Stimulated activated CD8-positive, alpha-beta memory T cell treated with anti-CD3 and anti-CD28 coated beads, Interleukin-15, amount 100 ng/mL, for 4 hours (primary cell): ENCODE results near the gene ASCC3.
"Not testable (repeated sequence)": the region's sequence is repeated elsewhere in the genome, so short reads cannot be mapped to it uniquely, and the experiment has no call there.

Experiments used
- DNase-seq, 2 donors: peaks; one replicate each; pipeline ENCODE4 v3.0.0-alpha.2; 2020; ENCODE audit warnings: low read depth in 2 of 2

The ASCC3 gene

DNA sequence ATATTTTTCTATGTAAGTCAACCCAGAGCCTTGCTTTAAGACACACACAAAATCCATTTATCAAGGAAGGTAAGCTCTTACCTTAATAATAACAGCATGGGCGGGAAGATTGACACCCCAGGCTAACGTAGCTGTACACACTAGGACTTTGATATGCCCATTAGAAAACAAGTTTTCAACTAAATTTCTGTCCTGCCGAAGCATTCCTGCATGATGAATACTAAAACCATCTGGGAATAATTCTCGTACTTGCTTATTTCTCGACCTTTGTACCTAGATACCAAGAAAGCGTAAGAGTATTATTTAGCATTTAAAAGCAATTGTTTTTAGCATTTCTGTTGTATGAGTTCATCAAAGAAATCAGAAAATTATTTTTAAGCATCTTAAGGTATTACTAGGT, 218.9 kb downstream of the ASCC3 start:
- no peak for DNase-seq

DNA sequence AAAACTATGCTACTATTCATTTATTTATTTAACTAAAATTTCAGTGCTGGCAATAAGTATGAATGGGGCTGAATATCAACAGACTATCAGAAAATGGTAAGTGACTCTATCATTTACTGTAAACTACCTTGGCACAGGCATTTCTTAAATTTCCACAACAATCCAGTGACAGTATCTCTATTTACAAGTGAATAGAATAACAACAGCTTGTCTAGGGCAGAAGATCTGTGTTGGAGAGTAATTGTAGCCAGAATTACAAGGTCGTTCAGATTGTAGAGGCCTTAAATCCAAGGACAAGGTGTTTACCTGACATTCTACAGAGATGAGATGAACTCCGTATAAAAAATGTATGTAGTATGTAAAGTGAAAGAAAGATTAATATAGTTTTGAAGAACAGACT, 222.6 kb downstream of the ASCC3 start:
- DNase-seq, result no peak

DNA sequence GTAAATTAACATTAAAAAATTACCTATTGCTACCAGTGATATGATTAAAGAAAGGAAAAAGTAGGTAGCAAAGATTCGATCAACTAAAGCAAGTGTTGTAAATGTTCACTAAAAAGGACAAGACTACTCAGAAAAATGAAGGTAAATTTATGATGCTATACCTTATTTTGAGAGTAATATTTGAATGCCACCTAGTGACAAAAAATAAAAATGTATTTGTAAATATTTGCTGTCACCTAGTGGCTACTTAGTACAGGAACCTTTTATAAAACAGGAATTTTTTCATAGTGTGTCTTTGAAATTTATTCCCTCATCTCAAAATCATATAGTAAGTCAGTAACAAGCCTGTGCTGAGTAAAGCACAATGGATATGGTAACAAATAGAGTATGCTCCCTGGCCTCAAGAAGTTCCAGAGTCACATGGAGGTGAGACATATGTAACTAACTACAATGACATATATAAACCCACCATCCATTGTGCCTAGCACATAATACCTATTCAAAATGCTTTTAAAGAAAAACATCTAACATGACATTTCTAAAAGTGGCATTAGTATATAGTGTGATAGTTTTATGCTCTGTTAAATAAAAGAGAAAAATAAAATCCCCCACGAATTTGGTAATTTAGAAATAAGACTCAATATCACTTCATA, 223.3 kb downstream of the ASCC3 start:
- no peak for DNase-seq

DNA sequence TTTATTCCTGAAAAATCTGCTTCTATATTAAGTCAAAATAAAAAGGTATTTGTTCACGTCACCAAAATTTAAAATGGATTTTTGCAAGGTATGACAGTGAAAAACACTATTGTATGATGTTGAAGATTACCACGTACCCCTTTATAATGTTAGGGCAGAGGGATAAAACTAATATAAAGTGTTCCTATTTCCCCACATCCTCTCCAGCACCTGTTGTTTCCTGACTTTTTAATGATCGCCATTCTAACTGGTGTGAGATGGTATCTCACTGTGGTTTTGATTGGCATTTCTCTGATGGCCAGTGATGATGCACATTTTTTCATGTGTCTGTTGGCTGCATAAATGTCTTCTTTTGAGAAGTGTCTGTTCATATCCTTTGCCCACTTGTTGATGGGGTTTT, 240.0 kb downstream of the ASCC3 start:
- not testable (repeated sequence) for DNase-seq

DNA sequence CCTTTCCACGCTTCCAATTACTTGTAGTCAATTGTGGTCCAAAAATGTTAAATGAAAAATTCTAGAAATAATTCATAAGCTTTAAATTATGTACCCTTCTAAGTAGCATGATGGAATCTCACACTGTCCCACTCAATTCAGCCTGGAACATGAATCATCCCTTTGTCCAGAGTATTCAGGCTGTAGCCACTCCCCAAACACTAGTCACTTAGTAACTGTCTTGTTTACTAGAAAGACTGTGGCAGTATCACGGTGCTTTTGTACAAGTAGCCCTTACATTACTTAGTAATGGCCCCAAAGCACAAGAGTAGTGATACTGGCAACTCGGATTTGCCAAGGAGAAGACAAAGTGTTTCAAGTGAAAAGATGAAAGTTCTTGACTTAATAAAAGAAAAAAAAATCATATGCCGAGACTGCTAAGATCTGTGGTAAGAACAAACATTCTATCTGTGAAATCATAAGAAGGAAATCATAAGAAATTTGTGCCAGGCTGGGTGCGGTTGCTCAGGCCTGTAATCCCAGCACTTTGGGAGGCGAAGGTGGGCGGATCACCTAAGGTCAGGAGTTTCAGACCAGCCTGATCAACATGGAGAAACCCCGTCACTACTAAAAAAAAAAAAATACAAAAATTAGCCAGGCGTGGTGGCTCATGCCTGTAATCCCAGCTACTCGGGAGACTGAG, 247.9 kb downstream of the ASCC3 start:
- DNase-seq, result no peak

DNA sequence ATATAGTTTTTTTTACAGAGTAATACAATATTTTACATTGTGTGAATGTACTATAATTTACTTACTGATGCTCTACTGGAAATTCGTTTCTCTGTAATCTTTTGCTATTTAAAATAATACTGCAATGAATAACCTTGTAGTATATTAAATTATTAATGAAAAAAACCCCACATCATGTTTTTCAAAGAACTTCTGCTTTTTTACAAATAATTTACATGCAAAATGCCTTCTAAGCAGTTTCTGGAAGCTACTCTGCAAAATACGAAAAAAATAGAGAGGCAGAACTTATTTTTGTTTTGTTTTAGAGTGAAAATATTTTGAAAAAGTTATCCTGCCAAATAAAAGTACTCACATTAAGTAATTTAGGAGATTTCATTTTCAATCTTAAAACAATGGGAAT, 250.6 kb downstream of the ASCC3 start:
- no peak for DNase-seq

DNA sequence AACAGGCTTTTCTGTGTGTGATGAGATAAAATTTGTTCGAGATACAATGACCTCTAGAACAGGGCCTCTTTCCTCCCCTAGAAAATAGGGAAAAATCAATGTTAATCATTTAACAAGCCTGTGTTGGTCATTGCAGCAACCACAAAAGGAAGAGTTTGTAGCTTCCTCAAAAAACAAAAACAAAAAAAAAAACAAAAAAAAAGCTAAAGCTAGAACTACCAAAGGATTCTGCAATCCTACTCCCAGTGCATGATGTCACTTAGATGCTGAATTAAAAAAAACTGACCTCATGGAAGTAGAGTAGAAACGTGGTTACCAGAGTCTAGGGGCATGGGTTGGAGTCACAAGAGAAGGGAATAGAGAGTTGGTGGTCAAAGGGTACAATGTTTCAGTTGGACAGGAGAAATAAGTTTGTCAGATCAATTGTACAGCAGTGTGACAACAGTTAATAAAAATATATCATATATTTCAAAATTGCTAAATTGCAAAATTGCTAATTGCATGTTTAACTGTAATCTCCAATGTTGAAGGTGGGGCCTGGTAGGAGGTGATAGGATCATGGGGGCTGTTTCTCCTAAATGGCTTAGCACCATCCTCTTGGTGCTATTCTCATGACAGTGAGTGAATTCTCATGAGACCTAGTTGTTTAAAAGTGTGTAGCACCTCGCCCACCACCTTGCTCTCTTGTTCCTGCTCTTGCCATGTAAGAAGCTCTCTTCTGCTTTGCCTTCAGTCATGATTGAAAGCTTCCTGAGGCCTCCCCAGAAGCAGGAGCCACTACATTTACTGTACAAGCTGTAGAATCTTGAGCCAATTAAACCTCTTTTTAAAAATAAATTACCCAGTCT, 253.0 kb downstream of the ASCC3 start:
- no peak for DNase-seq

DNA sequence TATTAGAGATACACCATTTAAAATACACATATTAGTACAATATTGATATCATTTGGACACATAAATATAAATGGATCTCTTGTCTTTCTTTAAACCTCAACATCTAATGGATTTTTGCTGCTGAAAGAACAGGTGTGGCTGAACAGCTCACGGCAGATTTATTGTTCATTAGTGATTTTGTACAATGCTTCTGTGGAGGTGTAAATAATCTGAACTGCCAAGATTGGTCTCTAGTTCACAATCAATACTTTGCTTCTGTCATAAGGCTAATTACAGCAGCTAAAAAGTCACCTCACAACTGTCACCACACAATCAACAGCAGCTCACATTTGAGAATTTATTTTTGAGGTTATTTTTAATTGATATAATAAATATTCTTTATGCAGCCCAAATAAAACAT, 254.4 kb downstream of the ASCC3 start:
- no peak for DNase-seq

DNA sequence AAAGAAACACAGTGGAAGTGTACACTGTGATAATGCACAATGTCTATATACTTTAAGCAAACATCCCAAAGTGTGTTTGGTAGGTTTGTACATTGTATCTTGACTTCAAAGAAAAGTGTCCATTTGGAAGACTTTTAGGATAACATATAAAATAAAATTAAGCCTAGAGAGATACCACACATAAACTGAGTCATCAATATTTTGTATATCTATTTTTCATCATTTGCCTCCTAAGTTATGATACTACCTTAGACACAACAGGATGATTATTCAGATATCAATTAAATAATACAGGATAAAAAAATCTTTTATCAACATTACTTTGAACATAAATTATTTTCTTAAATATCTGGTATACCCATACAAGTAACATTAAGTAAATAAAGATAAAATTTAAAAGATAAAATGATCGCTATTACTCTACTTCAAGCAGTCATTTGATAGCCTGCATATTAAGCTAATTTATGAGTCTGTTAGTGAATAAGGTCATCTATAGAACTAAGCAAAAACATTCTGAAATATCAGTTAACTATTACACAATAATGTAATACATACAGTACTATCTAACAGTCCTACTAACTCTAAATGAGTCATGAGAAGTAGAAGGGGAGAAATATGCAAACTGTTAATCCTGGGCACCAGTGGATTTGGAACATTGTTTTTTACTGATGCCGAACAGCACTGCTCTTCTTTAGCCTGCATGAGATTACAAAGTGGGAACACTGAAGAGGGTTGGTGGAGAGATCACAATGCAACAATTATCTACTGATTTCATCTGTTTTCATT, 258.0 kb downstream of the ASCC3 start:
- DNase-seq, result no peak

DNA sequence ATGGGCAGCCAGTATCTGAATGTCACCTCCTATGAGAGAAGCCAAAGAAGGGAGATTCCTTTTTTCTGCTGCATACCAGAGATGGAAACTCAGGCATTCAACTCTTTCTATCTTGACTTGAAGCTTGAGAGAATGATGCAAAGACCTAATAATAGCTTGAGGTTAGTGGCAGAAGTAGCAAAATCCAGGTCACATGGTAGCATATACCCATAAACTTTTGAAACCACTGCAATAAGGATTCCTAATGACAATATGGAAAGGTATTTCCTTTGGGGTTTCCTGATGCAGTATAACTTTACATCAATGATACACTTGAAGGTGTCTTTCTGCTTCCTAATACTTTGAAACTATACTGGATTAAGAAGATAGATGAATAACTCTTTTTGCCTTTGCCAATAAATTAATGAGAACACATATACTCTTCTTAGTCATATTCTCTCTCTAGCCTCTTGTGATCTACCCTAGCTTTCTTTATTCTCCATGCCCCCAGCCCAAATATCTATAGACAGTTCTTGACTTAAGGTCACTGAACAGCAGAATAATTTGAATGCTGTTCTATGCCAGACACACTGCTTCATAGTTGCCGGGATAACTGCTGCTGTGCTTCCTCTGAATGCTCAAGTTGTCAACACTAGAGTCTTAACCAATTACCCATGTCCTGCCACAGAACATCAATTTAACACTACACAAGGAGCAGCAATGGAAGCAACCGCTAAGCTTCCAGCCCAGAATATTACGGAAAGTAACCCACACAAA, 260.9 kb downstream of the ASCC3 start:
- no peak for DNase-seq

DNA sequence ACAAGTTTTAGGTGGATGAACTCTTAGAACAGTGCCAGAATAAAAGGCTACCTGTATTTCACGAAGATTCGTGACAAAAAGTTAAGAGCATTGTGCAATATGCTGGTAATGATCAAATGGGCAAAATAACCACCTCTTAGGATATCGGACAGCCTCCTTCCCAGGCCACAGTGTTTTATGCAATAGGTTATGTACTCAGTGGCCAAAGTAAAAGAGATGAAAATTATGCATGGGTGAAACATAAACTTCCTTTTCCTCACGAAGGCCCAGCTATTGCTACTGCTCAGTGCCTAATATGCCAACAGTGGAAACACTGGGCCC, 262.8 kb downstream of the ASCC3 start:
- DNase-seq, result no peak

DNA sequence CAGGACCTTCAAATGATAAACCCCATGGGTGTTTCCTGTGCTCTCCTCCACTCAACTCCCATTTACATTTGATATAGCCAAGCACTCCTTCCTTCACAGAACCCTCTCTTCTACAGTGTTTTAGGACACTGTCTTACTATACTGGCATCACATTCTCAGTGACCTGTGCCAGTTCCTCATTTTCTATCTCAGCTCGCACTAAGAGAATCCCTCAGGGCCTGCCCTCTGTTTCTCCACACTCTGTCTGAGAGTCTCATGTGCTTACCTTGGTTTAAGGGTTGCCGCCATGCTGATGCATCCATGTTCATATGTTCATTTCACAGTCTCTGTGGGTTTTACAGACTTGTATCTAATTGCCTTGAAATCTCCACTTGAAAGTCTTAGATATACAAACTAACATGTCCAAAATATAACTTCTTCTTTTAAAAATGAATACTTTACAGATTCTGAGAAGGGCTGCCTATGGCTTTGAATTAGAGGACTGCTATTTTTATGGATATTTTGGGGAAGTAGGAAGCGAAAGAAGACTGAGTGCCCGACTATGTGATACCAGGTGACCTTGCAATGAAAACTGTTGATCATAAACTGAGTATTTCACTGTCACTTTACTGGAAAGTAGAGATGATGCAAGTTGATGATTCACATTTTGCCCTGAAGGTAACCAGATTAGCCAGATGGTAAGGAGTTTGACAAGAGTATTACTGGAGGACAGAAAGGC, 263.3 kb downstream of the ASCC3 start:
- no peak for DNase-seq

DNA sequence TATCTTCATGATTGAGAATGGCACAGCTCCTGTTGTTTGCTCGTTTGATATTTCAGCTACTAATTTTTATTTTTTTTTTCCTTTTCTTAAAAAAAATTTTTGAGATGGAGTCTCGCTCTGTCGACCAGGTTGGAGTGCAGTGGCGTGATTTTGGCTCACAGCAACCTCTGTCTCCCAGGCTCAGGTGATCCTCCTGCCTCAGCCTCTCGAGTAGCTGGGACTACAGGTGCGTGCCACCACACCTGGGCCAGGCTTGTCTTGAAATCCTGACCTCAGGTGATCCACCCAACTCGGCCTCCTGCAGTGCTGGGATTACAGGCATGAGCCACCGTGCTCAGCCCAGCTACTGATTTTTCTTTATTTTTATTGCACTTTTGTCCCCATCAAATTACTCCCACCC, 266.2 kb downstream of the ASCC3 start:
- no peak for DNase-seq

DNA sequence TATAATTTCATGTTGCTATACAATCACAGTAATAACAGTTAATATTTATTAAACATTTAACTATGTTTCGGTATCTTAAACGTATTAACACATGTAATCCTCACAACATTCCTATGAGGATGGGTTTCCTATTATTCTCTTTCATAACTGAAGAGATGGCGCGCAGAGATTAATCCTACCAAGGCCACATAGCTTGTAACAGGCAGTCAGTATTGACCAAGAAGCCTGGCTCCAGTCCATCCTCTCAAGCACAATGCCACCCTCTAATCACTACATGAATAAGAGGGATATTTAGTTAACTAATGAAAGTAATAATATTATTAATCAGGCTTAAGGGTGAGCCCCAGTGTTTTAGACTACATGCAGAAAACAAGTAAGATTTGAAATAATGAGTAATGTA, 266.7 kb downstream of the ASCC3 start:
- DNase-seq, result no peak

DNA sequence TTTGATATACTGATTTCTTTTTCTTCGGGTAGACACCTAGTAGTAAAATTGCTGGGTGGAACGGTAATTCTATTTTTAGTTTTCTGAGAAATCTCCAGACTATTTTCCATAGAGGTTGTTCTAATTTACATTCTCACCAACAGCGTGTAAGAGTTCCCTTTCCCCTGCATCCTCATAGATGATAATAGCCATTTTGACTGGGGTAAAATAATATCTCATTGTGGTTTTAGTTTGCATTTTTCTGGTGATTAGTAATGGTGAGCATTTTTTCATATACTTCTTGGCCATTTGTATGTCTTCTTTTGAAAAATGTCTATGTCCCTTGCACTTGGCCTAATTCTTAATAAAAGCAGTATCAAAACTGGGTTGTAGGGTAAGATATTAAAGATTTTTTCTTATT, 267.5 kb downstream of the ASCC3 start:
- no peak for DNase-seq

DNA sequence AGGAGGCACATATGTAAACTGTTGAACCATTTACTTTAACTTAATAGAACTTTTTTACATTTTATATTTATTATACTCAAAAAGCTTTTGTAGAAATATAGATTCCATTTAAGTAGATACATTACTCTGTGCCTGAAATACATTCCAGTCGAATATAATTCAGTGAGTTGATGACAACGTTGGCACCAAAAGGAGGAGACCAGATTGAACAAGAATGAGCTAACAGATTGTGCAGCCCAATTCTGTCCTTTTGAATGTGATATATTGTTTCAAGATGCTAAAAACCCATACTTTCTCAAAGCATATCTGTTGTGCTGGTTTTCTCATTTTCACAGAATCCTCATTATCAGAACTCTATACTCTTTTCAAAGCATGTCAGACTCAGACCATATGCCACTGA, 269.0 kb downstream of the ASCC3 start:
- no peak for DNase-seq

DNA sequence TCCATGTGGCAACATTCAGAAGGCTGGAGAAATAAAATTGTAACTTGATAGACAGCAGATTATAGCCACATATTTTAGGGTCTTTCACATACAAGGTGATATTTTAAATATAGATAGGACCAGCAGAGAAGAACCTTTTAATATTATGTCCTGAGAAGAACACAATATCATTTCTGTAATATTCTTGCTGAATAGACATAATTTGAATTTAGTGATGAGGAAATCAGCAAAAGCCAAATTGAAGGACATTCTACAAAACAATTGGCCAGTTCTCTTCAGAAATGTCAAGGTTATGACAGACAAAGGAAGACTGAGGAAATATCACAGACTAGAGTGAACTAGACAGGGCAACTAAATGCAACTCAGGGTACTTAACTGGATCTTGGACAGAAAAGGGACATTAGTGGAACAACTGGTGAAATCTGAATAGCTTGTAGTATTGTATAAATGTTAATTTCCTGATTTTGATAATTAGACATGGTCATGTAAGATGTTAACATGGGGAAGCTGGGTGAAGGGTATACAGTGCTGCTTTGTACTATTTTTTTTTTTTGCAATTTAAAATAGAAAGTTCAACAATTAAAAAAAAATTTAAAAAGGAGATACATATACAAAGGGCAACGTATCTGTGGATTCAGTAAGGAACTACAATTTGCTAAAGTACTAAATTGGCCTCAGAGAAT, 281.9 kb downstream of the ASCC3 start:
- no peak for DNase-seq

DNA sequence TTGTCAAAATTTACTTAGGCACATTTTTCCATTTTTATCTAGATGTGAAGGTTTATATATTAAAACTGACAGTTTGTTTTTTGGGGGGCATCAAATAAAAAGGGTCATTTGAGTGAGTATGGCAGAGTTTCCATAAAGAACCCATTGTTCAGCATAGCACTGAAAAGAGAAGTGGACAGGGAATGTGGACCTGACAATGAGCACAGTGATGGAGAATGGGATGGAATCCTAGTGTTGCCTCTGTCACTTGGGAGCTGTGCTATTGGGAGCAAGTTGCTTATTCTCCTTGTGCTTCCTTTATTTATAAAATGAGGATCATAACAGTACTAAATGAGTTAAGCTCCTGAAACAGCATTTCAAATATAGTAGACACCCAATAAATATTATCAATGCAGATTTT, 285.7 kb downstream of the ASCC3 start:
- no peak for DNase-seq

DNA sequence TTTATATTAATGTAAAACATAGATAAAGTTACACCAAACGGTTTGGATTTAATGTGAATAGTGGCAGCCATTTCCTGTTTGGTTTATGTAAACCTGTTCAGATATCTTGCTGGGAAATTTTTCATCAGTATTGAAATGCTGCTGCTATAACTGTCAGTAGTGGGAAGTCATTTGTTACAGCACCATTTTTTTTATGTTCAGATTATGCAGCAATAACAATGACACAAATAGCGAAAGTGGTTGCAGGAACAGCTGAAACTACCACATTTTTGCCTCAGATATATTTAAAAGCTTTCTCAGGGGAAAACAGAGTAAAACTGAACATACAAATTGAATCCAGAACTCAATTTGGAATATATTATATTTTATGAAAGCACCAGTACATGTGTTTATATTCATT, 287.6 kb downstream of the ASCC3 start:
- no peak for DNase-seq

DNA sequence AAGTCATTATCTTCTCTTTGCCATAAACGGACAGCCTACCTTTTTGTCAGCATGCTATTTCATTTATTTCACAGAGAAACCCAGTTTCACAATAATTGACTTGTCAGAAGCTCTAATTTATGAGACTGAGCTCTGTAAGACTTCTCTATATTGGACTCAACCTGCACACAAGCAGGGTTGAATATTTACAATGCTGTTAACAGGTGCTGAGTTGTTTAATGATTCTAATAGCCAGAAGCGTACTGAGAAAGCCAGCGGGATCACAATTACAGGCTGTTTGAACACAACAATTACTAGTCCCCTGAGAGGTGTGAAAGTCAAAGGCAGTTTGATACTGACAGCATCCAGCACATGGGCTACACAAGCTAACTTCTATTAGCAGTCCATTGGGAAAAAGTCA, 288.2 kb downstream of the ASCC3 start:
- no peak for DNase-seq
